Lower lobe of right lung (tissue), 2 donors: ENCODE measurements around the gene TTLL10. TPM values are rescaled to one million over a fixed set of nuclear protein-coding genes. Genes with fewer than 3 reads are reported as not detected.

Experiments used
- ATAC-seq, 2 donors: fragments of 200-7000 bp; cut with Tn5 transposase; one replicate each; pipeline ENCODE4 v1.9.1; 2020 to 2022; ENCODE audit warnings: mild to moderate bottlenecking in 2 of 2, moderate library complexity in 2 of 2
- DNase-seq: peaks from one replicate; pipeline ENCODE4 v3.0.0-alpha.2; 2020
- H3K27ac ChIP-seq: fragments of 200-600 bp; one replicate; pipeline ENCODE4 v1.8.0; 2022
- H3K27me3 ChIP-seq: fragments of 200-600 bp; one replicate; pipeline ENCODE4 v1.8.0; 2022; ENCODE audit warnings: low read depth
- H3K36me3 ChIP-seq: fragments of 200-600 bp; one replicate; pipeline ENCODE4 v1.8.0; 2022; ENCODE audit warnings: mild to moderate bottlenecking
- H3K4me1 ChIP-seq: fragments of 200-600 bp; one replicate; pipeline ENCODE4 v1.8.0; 2022
- H3K4me3 ChIP-seq: fragments of 200-600 bp; one replicate; pipeline ENCODE4 v1.8.0; 2022; ENCODE audit warnings: mild to moderate bottlenecking
- H3K9me3 ChIP-seq: fragments of 200-600 bp; one replicate; pipeline ENCODE4 v1.8.0; 2022
- CTCF ChIP-seq: fragments of 200-600 bp; IDR thresholded peaks from one replicate; pipeline ENCODE4 v1.8.0; 2022; ENCODE audit warnings: antibody characterized with exemption, mild to moderate bottlenecking
- intact Hi-C: fragments of 100-400 bp; cut with DNase I; formaldehyde crosslinking; loops from one replicate; pipeline ENCODE4 v1.11.0; 2022
- long read RNA-seq: library from polyadenylated mRNA; unstranded; transcript quantifications from one replicate; pipeline ENCODE4 v2.0.0, GENCODE V29; 2021
- total RNA-seq: library from RNA; stranded (reverse); fragmentation: NEBNext Ultra II Directional; extraction: Animal tissue kit (Norgen Biotek cat#: 25700); gene quantifications from one replicate; pipeline ENCODE4 v1.2.1, GENCODE V29; 2021
- donor health status: DM: no; HTN: yes; CAD: no; lungs with severe emphysema.

The TTLL10 gene
- total RNA-seq, result 6.6 TPM
- long read RNA-seq, partial matches to known transcripts, result 1 of 2 reads
- long read RNA-seq, other reads (novel, unspliced or antisense), result 1 of 2 reads

- intact Hi-C loops, result no loop called here
- DNase-seq, result peak; percentile 58
- H3K27me3 ChIP-seq, result peaks cover 69% of the 10 kb centered on the region
These were observed at the start of gene TTLL10 for GRCh38 chr1:1173793-1174415. TSS of gene TTLL10 (plus strand) at chr1:1173880. CDS start at chr1:1179216, 5,336 bp downstream.

GRCh38 chr1:1124508-1124785, 49.2 kb upstream of the TTLL10 start:
- no peak for ATAC-seq
- no peak overlapping the region for H3K27ac ChIP-seq
- DNase-seq, result no peak
- no peak for TF ChIP-seq CTCF
- intact Hi-C loops, result no loop called here
- H3K27me3 ChIP-seq, result peaks cover 10% of the 10 kb centered on the region
- no peaks in the 10 kb centered on the region for H3K9me3 ChIP-seq
- no peaks in the 10 kb centered on the region for H3K36me3 ChIP-seq
- H3K4me1 ChIP-seq, result peaks cover 10% of the 10 kb centered on the region
- no peak overlapping the region for H3K4me3 ChIP-seq

More at GRCh38 chr1:1173793-1174415, at the start of gene TTLL10:
- no peaks in the 10 kb centered on the region for H3K4me1 ChIP-seq
- no peak for TF ChIP-seq CTCF
- H3K36me3 ChIP-seq, result no peaks in the 10 kb centered on the region
- H3K9me3 ChIP-seq, result no peaks in the 10 kb centered on the region
- no peak for ATAC-seq
- H3K4me3 ChIP-seq, result no peak within 1 kb of the TSS
- no peak within 1 kb of the TSS for H3K27ac ChIP-seq

GRCh38 chr1:1124786-1125642, 48.7 kb upstream of the TTLL10 start:
- DNase-seq, result peak; percentile 49
- Histone ChIP-seq H3K27ac (peak overlapping the region; percentile 19), H3K27me3 (peaks cover 8% of the 10 kb centered on the region), H3K9me3 (no peaks in the 10 kb centered on the region), H3K4me1 (peaks cover 10% of the 10 kb centered on the region), H3K4me3 (no peak overlapping the region), H3K36me3 (no peaks in the 10 kb centered on the region)
- peak; percentile 32 to 41 for ATAC-seq
- TF ChIP-seq CTCF, result no peak
- intact Hi-C loops, result no loop called here

GRCh38 chr1:1125945-1126344, 47.7 kb upstream of the TTLL10 start:
- peaks cover 4% of the 10 kb centered on the region for H3K27me3 ChIP-seq
- H3K27ac ChIP-seq, result no peak overlapping the region
- H3K4me1 ChIP-seq, result peaks cover 10% of the 10 kb centered on the region
- H3K9me3 ChIP-seq, result no peaks in the 10 kb centered on the region
- DNase-seq (no peak), ATAC-seq (no peak)
- intact Hi-C loops, result no loop called here
- H3K4me3 ChIP-seq, result no peak overlapping the region
- TF ChIP-seq CTCF, result no peak
- H3K36me3 ChIP-seq, result no peaks in the 10 kb centered on the region

GRCh38 chr1:1127551-1128451, 45.9 kb upstream of the TTLL10 start:
- H3K27ac ChIP-seq, result no peak overlapping the region
- no peak for DNase-seq
- no peak for TF ChIP-seq CTCF
- H3K4me1 ChIP-seq, result no peaks in the 10 kb centered on the region
- ATAC-seq, result no peak
- no peaks in the 10 kb centered on the region for H3K36me3 ChIP-seq
- intact Hi-C loops, result no loop called here
- H3K27me3 ChIP-seq, result no peaks in the 10 kb centered on the region
- no peaks in the 10 kb centered on the region for H3K9me3 ChIP-seq
- H3K4me3 ChIP-seq, result no peak overlapping the region
